ENCODE data around the gene HACE1. TPM values are rescaled to one million over a fixed set of nuclear protein-coding genes. Genes with fewer than 3 reads are reported as not detected.
"Not testable (repeated sequence)": the region's sequence is repeated elsewhere in the genome, so short reads cannot be mapped to it uniquely, and the experiment has no call there.

Gene HACE1
- total RNA-seq, 1 donor from 2014 or later, result 27.7 TPM

GRCh38 chr6:104816125-104816524 lies 43.6 kb downstream of the HACE1 start:
- TF ChIP-seq POLR2AphosphoS5 (IDR thresholded peaks at IDR 0.05; ENCODE audit: insufficient read depth in 1 of 2, low read depth in 1 of 2) (no peak), CTCF (IDR thresholded peaks at IDR 0.05) (no peak), POLR2A (IDR thresholded peaks at IDR 0.05) (no peak)
- intact Hi-C loops (cut with DNase I), result no loop called here
- H3K4me1 ChIP-seq, result no peaks in the 10 kb centered on the region
- H3K9me3 ChIP-seq, result no peaks in the 10 kb centered on the region
- H3K36me3 ChIP-seq, result no peaks in the 10 kb centered on the region
- DNase-seq (ENCODE audit: extremely low spot score in 2 of 2), result no peak
- H3K4me3 ChIP-seq, result no peak overlapping the region
- no peak overlapping the region for H3K27ac ChIP-seq
- no peaks in the 10 kb centered on the region for H3K27me3 ChIP-seq

GRCh38 chr6:104814743-104815142 lies 45.0 kb downstream of the HACE1 start:
- Histone ChIP-seq H3K27me3 (no peaks in the 10 kb centered on the region), H3K4me1 (no peaks in the 10 kb centered on the region), H3K27ac (no peak overlapping the region), H3K9me3 (no peaks in the 10 kb centered on the region), H3K4me3 (no peak overlapping the region), H3K36me3 (no peaks in the 10 kb centered on the region)
- intact Hi-C loops (cut with DNase I), result no loop called here
- DNase-seq (ENCODE audit: extremely low spot score in 2 of 2), result no peak
- TF ChIP-seq POLR2AphosphoS5 (IDR thresholded peaks at IDR 0.05; ENCODE audit: insufficient read depth in 1 of 2, low read depth in 1 of 2) (no peak), POLR2A (IDR thresholded peaks at IDR 0.05) (no peak), CTCF (IDR thresholded peaks at IDR 0.05) (no peak)

- Histone ChIP-seq H3K9me3 (no peaks in the 10 kb centered on the region), H3K4me1 (no peaks in the 10 kb centered on the region), H3K36me3 (no peaks in the 10 kb centered on the region), H3K27ac (no peak overlapping the region), H3K4me3 (no peak overlapping the region), H3K27me3 (no peaks in the 10 kb centered on the region)
- no peak for DNase-seq (ENCODE audit: extremely low spot score in 2 of 2)
- intact Hi-C loops (cut with DNase I), result no loop called here
- TF ChIP-seq POLR2AphosphoS5 (IDR thresholded peaks at IDR 0.05; ENCODE audit: insufficient read depth in 1 of 2, low read depth in 1 of 2) (no peak), CTCF (IDR thresholded peaks at IDR 0.05) (no peak), POLR2A (IDR thresholded peaks at IDR 0.05) (no peak)
Measured at GRCh38 chr6:104813552-104813951, 46.2 kb downstream of the HACE1 start.

- Histone ChIP-seq H3K27me3 (no peaks in the 10 kb centered on the region), H3K4me3 (no peak overlapping the region), H3K27ac (no peak overlapping the region), H3K4me1 (no peaks in the 10 kb centered on the region), H3K9me3 (no peaks in the 10 kb centered on the region), H3K36me3 (peaks cover 0 to 7% of the 10 kb centered on the region in 2 donors)
- TF ChIP-seq CTCF (IDR thresholded peaks at IDR 0.05), result no peak
- TF ChIP-seq POLR2A (IDR thresholded peaks at IDR 0.05), result no peak
- no peak for TF ChIP-seq POLR2AphosphoS5 (IDR thresholded peaks at IDR 0.05; ENCODE audit: insufficient read depth in 1 of 2, low read depth in 1 of 2)
- DNase-seq (ENCODE audit: extremely low spot score in 2 of 2), result no peak
- intact Hi-C loops (cut with DNase I), result no loop called here
Measured at GRCh38 chr6:104809116-104809515, 50.6 kb downstream of the HACE1 start.

GRCh38 chr6:104805335-104805734 lies 54.4 kb downstream of the HACE1 start:
- intact Hi-C loops (cut with DNase I); H3K36me3 ChIP-seq; H3K4me1 ChIP-seq; H3K27me3 ChIP-seq; H3K27ac ChIP-seq; H3K4me3 ChIP-seq; H3K9me3 ChIP-seq; DNase-seq (ENCODE audit: extremely low spot score in 2 of 2): not testable (repeated sequence)
